Gastroesophageal sphincter (tissue), 3 donors: ENCODE data around the gene WTIP.

Experiments used
- CTCF ChIP-seq, 4 experiments: fragments of 200-600 bp in 2 of 4; fragments of 450-650 bp in 2 of 4; sonication (generic) in 1 of 4; IDR thresholded peaks; one replicate each; pipeline ENCODE4 v1.5.1; 2017 to 2019; ENCODE audit warnings: antibody characterized with exemption in 4 of 4, mild to moderate bottlenecking in 2 of 4, moderate library complexity in 2 of 4
- EP300 ChIP-seq: sonication (generic); formaldehyde crosslinking; IDR thresholded peaks from one replicate; pipeline ENCODE4 v1.6.1; 2017; ENCODE audit warnings: antibody characterized with exemption, mild to moderate bottlenecking

GRCh38 chr19:34487651-34488051 is 6.1 kb downstream of the WTIP start:
- no peak for TF ChIP-seq EP300
- TF ChIP-seq CTCF (IDR thresholded peaks at IDR 0.05), result no peak
